K562 (cell line): ENCODE results near the gene ASMT. TPM values are rescaled to one million over a fixed set of nuclear protein-coding genes. Genes with fewer than 3 reads are reported as not detected.

Experiments
- ATAC-seq: fragments of 200-7000 bp; cut with Tn5 transposase; 3 replicates; pipeline ENCODE4 v1.9.1; 2020; ENCODE audit warnings: moderate library complexity
- BruUV-seq: library from RNA; stranded (reverse); fragments of 400-500 nt; replicated peaks from 2 replicates; lab custom pipeline; 2021; lab: Mats Ljungman, UMichigan
- CTCF ChIA-PET: fragments of 300-600 bp; formaldehyde crosslinking; extraction: SDS; loops from one replicate; lab custom pipeline; 2021; ENCODE audit warnings: low intra/inter-chr PET ratio; lab: Yijun Ruan, JAX
- POLR2A ChIA-PET: fragments of 300-600, 350-650 bp; sonication (Branson Sonifier 250); formaldehyde crosslinking; extraction: SDS; loops from one replicate; lab custom pipeline; 2021; ENCODE audit warnings: antibody characterized with exemption, inconsistent platforms; lab: Yijun Ruan, JAX
- DNase-seq, 4 experiments: peaks; one replicate each; pipeline versions ENCODE4 v3.0.0 to v3.0.0-alpha.2; 2011 to 2018; ENCODE audit warnings: low spot score in 3 of 4, mixed read lengths in 3 of 4; ENCODE audit errors: extremely low read depth in 1 of 4
- FAIRE-seq: peaks from 2 replicates; lab custom pipeline; 2011; peaks lifted over from hg19 to GRCh38; lab: Jason Lieb, UNC
- H2AFZ ChIP-seq: 2 replicates; pipeline ENCODE4 v1.6.0; 2011; ENCODE audit warnings: low read depth, low read length, control low read depth, inconsistent platforms
- H3K27ac ChIP-seq: fragments of 200-600 bp; 3 replicates; pipeline ENCODE4 v1.8.0; 2011; ENCODE audit warnings: low read depth, mild to moderate bottlenecking, control low read depth, inconsistent platforms, low read length, moderate library complexity, mixed read lengths; ENCODE audit errors: extremely low read depth
- H3K27me3 ChIP-seq, 2 experiments: fragments of 300-600 bp in 1 of 2; 2 replicates in 1 of 2; 3 replicates in 1 of 2; pipeline versions ENCODE4 v1.6.0 to v1.8.0; 2011; ENCODE audit warnings: inconsistent platforms in 2 of 2, low read length in 2 of 2, mild to moderate bottlenecking in 1 of 2, mixed read lengths in 1 of 2, moderate library complexity in 1 of 2; ENCODE audit not compliant: control insufficient read depth in 2 of 2, insufficient read depth in 2 of 2
- H3K36me3 ChIP-seq: fragments of 300-600 bp; 3 replicates; pipeline ENCODE4 v1.8.0; 2011; ENCODE audit warnings: mild to moderate bottlenecking, low read length, inconsistent platforms; ENCODE audit not compliant: control insufficient read depth, insufficient read depth
- H3K4me1 ChIP-seq, 2 experiments: fragments of 200-600 bp in 1 of 2; replicated peaks in 1 of 2; 2 replicates in 1 of 2; 3 replicates in 1 of 2; pipeline versions ENCODE4 v1.5.1 to v1.8.0; 2011; ENCODE audit warnings: inconsistent platforms in 2 of 2, low read length in 2 of 2, mild to moderate bottlenecking in 1 of 2, mixed read lengths in 1 of 2, moderate library complexity in 1 of 2; ENCODE audit not compliant: control insufficient read depth in 2 of 2, insufficient read depth in 2 of 2
- H3K4me2 ChIP-seq: 2 replicates; pipeline ENCODE4 v1.6.1; 2011; ENCODE audit warnings: low read length, control low read depth, inconsistent platforms, mixed read lengths; ENCODE audit not compliant: insufficient read depth
- H3K4me3 ChIP-seq: fragments of 200-600 bp; sonication (generic), shearing (Covaris generic); 2 replicates; pipeline ENCODE4 v1.5.1; 2016; ENCODE audit warnings: control low read depth, inconsistent platforms
- H3K79me2 ChIP-seq: fragments of 200-600 bp; 3 replicates; pipeline ENCODE4 v1.8.0; 2011; ENCODE audit warnings: low read length, inconsistent platforms; ENCODE audit not compliant: control insufficient read depth, insufficient read depth
- H3K9ac ChIP-seq, 2 experiments: 2 replicates each; pipeline versions ENCODE4 v1.6.0 to v1.6.1; 2011; ENCODE audit warnings: low read depth in 2 of 2, low read length in 2 of 2, control low read depth in 1 of 2, inconsistent platforms in 1 of 2, mild to moderate bottlenecking in 1 of 2, mixed read lengths in 1 of 2; ENCODE audit not compliant: insufficient read depth in 1 of 2
- H3K9me1 ChIP-seq: one replicate; pipeline ENCODE4 v1.6.0; 2011; ENCODE audit warnings: inconsistent platforms, mild to moderate bottlenecking, low read length, moderate library complexity; ENCODE audit not compliant: control insufficient read depth, insufficient read depth
- H3K9me3 ChIP-seq: replicated peaks from 2 replicates; pipeline ENCODE4 v1.5.1; 2011; ENCODE audit warnings: low read depth, low read length, inconsistent platforms; ENCODE audit not compliant: control insufficient read depth, insufficient read depth
- H4K20me1 ChIP-seq: replicated peaks from 2 replicates; pipeline ENCODE4 v1.6.1; 2011; ENCODE audit warnings: low read length, inconsistent platforms, mixed read lengths; ENCODE audit not compliant: control insufficient read depth, insufficient read depth
- KDM1A ChIP-seq, 2 experiments: fragments of 450-650 bp; IDR thresholded peaks; 2 replicates each; pipeline ENCODE4 v1.6.1; 2016; ENCODE audit warnings: mild to moderate bottlenecking in 2 of 2
- ZNF518B ChIP-seq: fragments of 250-450 bp; sonication (Bioruptor Pico); IDR thresholded peaks from 2 replicates; pipeline ENCODE4 v1.5.0; 2021; ENCODE audit warnings: mild to moderate bottlenecking, moderate library complexity
- WGBS: fragments of 100-300 bp; shearing (Covaris generic); methylation state at CpG from one replicate; pipeline ENCODE4 v1.1.6; 2016; ENCODE audit warnings: low coverage, mixed read lengths; ENCODE audit not compliant: insufficient coverage; ENCODE audit errors: missing lambda C conversion rate; 5-methylcytosine and 5-hydroxymethylcytosine counted together
- in situ Hi-C: fragments of 300-500 bp; cut with MboI; formaldehyde crosslinking; loops from 4 replicates; pipeline ENCODE4 v1.15.0; 2018; ENCODE audit warnings: inconsistent platforms, mixed read lengths
- intact Hi-C: fragments of 100-400 bp; cut with micrococcal nuclease; formaldehyde crosslinking; loops from 2 replicates; pipeline ENCODE4 v1.14.2; 2022
- polyA plus RNA-seq, 8 experiments: library from polyadenylated mRNA; depleted of rRNA in 4 of 8; stranded (reverse) in 5 of 8; unstranded in 3 of 8; fragments of >200 nt; fragmentation: Nextera tagmentation in 2 of 8; fragmentation: Illumina TruSeq in 1 of 8; extraction: Ambion mirVana in 2 of 8; extraction: Trizol in 1 of 8; gene quantifications; 2 replicates each; pipeline versions ENCODE4 v1.2.1 to v1.2.3, GENCODE V29; 2011 to 2014; ENCODE audit warnings: inconsistent platforms in 1 of 8, missing spikeins in 1 of 8
- total RNA-seq, 7 experiments: library from RNA; depleted of rRNA in 6 of 7; stranded (reverse); fragments of >200 nt in 6 of 7; fragmentation: Illumina TruSeq in 2 of 7; extraction: Trizol in 2 of 7; gene quantifications; 2 replicates each; pipeline versions ENCODE4 v1.2.1 to v1.2.3, GENCODE V29; 2011 to 2021; ENCODE audit warnings: low replicate concordance in 1 of 7

Gene ASMT
- total and polyA plus RNA-seq, 9 of the 15 experiments (the other 6 are each of a cell fraction or from before 2014, with no cell fraction given) = 0.06 TPM; not detected in 8

- TF ChIP-seq KDM1A (IDR thresholded peaks at IDR 0.05) (peak in 1 of 2 experiments; percentile 46; a peak in 1 of 4 replicates), ZNF518B (CRISPR knock-in tag) (no peak)
- TF ChIP-seq, all 486 proteins: peak for 1
- under 1% methylated on average over 9 of the region's 14 CpGs for WGBS
- BruUV-seq = no TSS peak
- in situ Hi-C loops (loop anchor here (25.0 kb wide), 1 partner anchor 956 kb away; no protein-coding TSS in a partner anchor), intact Hi-C loops (no loop called here)
- H3K4me3 ChIP-seq = no peak overlapping the region
- no peaks in the 10 kb centered on the region for H3K9me1 ChIP-seq
- DNase-seq (no peak), FAIRE-seq (no peak), ATAC-seq (no peak)
- H3K4me2 ChIP-seq = no peak overlapping the region
- no peaks in the 10 kb centered on the region; a peak in 1 of 5 replicates for H3K4me1 ChIP-seq
- peaks cover 0 to 8% of the 10 kb centered on the region in 2 experiments; a peak in 1 of 5 replicates for H3K27me3 ChIP-seq
- CTCF ChIA-PET = no interaction called here
- POLR2A ChIA-PET = no interaction called here
- no peak overlapping the region for H3K27ac ChIP-seq
- H3K79me2 ChIP-seq = no peaks in the 10 kb centered on the region
- no peaks in the 10 kb centered on the region for H3K36me3 ChIP-seq
- H4K20me1 ChIP-seq = no peaks in the 10 kb centered on the region
- no peak overlapping the region for H2AFZ ChIP-seq
- no peaks in the 10 kb centered on the region for H3K9me3 ChIP-seq
- no peak overlapping the region for H3K9ac ChIP-seq
Measured at GRCh38 chrX:1656379-1656778, 41.5 kb downstream of the ASMT start.
